DMS153 treated with DMSO at 0.1 percent for 48 hours (cell line): ENCODE results near the gene ADM2.
"Not testable (repeated sequence)": the region's sequence is repeated elsewhere in the genome, so short reads cannot be mapped to it uniquely, and the experiment has no call there.

ENCODE experiments used
- DNase-seq: peaks from one replicate; lab custom pipeline; 2025; ENCODE audit not compliant: unreplicated experiment; lab: John Stamatoyannopoulos, UW

ADM2 gene

DNA sequence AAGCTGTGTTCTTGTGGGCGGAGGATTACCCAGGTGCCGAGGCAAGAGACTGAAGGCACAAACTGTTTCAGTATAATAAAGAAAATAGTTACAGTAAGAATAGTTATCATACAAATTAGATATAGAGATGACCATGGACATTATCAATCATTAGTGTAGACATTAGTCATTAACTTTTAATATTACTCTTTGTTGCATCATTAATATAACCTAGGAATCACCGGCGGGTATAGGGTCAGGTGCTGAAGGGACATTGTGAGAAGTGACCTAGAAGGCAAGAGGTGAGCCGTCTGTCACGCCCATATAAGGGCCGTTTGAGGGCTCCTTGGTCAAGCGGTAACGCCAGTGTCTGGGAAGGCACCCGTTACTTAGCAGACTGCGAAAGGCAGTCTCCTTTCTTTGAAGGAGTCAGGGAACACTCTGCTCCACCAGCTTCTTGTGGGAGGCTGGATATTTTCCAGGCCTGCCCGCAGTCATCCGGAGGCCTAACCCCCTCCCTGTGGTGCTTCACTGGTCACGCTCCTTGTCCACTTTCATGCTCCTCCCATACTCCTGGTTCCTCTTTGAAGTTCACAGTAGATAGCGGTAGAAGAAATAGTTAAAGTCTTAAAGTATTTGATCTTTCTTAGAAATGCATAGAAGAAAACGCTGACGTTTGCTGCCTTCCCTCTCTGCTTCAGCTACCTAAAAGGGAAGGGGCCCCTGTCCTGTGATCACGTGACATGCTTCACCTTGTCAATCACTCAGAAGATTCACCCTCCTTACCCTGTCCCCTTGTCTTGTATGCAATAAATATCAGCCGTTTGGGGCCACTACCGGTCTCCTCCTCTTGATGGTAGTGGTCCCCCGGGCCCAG, 52.7 kb downstream of the ADM2 start:
- not testable (repeated sequence) for DNase-seq

DNA sequence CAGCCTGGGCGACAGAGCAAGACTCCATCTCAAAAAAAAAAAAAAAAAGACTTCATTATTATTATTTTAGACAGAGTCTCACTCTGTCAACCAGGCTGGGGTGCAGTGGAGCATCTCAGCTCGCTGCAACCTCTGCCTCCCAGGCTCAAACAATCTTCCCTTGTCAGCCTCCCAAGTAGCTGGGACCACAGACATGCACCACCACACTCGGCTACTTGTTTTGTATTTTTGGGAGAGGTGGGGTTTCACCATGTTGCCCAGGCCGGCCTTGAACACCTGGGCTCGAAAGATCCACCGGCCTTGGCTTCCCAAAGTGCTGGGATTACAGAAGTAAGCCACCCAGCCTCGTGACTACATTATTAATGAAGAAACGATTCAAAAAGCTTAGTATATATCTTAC, 53.8 kb downstream of the ADM2 start:
- DNase-seq: no peak
